ENCODE data around the gene ATP8B3.

DNA sequence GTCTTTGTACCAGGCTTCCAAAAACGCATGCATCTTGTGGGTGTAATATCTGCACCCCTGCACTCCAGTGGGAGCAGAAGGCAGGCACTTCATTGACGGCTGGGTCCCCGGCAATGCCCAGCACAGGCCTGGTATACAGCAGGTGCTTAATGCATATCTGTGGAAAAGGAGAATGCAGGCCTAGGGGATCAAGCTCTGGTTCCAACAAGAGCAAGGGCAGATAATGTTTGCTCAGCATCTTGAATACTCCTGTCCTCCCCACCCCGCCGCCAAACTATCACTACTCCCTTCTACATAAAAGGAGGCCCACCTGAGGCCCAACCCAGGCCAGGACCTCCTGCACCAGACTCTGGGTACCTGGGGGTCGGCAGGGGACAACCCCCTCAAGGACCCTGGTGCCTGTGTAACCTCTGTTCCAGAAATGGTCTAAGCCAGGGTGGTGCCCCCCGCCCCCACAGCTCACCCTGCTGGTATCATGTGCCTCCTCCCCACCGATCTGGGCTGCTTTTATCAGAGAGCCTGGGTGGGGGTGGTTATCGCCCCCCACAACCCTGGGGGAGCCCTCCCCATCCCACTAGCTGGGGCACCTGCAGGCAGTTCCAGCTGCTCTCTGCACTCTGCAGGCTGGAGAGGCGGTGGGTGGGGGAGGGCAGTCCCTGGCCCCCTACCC is 46.5 kb upstream of the ATP8B3 start:
- no peak for TF ChIP-seq MAX (IDR thresholded peaks at IDR 0.05)
- TF ChIP-seq TAF1 (IDR thresholded peaks at IDR 0.05; ENCODE audit: low read depth): no peak
- TF ChIP-seq TEAD4 (IDR thresholded peaks at IDR 0.05): no peak
- TF ChIP-seq CREB1 (IDR thresholded peaks at IDR 0.05; ENCODE audit: low read depth): no peak
- TF ChIP-seq, protein P1, sequence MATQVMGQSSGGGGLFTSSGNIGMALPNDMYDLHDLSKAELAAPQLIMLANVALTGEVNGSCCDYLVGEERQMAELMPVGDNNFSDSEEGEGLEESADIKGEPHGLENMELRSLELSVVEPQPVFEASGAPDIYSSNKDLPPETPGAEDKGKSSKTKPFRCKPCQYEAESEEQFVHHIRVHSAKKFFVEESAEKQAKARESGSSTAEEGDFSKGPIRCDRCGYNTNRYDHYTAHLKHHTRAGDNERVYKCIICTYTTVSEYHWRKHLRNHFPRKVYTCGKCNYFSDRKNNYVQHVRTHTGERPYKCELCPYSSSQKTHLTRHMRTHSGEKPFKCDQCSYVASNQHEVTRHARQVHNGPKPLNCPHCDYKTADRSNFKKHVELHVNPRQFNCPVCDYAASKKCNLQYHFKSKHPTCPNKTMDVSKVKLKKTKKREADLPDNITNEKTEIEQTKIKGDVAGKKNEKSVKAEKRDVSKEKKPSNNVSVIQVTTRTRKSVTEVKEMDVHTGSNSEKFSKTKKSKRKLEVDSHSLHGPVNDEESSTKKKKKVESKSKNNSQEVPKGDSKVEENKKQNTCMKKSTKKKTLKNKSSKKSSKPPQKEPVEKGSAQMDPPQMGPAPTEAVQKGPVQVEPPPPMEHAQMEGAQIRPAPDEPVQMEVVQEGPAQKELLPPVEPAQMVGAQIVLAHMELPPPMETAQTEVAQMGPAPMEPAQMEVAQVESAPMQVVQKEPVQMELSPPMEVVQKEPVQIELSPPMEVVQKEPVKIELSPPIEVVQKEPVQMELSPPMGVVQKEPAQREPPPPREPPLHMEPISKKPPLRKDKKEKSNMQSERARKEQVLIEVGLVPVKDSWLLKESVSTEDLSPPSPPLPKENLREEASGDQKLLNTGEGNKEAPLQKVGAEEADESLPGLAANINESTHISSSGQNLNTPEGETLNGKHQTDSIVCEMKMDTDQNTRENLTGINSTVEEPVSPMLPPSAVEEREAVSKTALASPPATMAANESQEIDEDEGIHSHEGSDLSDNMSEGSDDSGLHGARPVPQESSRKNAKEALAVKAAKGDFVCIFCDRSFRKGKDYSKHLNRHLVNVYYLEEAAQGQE (IDR thresholded peaks at IDR 0.05; ENCODE audit: low read depth): no peak
- TF ChIP-seq EP300 (IDR thresholded peaks at IDR 0.05; ENCODE audit: borderline replicate concordance): no peak
- no peak for TF ChIP-seq EGR1 (IDR thresholded peaks at IDR 0.05)
- TF ChIP-seq CEBPB (IDR thresholded peaks at IDR 0.05): no peak
- TF ChIP-seq ZBTB7A (IDR thresholded peaks at IDR 0.05; ENCODE audit: low read depth): 0 out of 2 replicates have a peak, but pooled peaks have one; percentile 42

All from Ishikawa (cell line).